ENCODE results near the gene CABCOCO1.

Gene CABCOCO1

GRCh38 chr10:61774031-61774430 lies 111.3 kb downstream of the CABCOCO1 start:
- H2AFZ ChIP-seq (ENCODE audit: low read depth, low read length): no peak overlapping the region
- H3K4me1 ChIP-seq (ENCODE audit: low read length): no peaks in the 10 kb centered on the region
- H3K9me3 ChIP-seq (ENCODE audit: insufficient read depth, low read length): no peaks in the 10 kb centered on the region
- no peaks in the 10 kb centered on the region for H3K36me3 ChIP-seq (replicated peaks; ENCODE audit: low read depth, low read length)
- no peak overlapping the region for H3K9ac ChIP-seq (ENCODE audit: low read length)
- no peak overlapping the region for H3K27ac ChIP-seq (ENCODE audit: low read length)
- no peak for TF ChIP-seq EZH2phosphoT487 (IDR thresholded peaks at IDR 0.05; ENCODE audit: low read depth)
- TF ChIP-seq, protein P1, sequence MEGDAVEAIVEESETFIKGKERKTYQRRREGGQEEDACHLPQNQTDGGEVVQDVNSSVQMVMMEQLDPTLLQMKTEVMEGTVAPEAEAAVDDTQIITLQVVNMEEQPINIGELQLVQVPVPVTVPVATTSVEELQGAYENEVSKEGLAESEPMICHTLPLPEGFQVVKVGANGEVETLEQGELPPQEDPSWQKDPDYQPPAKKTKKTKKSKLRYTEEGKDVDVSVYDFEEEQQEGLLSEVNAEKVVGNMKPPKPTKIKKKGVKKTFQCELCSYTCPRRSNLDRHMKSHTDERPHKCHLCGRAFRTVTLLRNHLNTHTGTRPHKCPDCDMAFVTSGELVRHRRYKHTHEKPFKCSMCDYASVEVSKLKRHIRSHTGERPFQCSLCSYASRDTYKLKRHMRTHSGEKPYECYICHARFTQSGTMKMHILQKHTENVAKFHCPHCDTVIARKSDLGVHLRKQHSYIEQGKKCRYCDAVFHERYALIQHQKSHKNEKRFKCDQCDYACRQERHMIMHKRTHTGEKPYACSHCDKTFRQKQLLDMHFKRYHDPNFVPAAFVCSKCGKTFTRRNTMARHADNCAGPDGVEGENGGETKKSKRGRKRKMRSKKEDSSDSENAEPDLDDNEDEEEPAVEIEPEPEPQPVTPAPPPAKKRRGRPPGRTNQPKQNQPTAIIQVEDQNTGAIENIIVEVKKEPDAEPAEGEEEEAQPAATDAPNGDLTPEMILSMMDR (IDR thresholded peaks at IDR 0.05; ENCODE audit: low read depth, low read length): no peak
- H3K27me3 ChIP-seq (ENCODE audit: low read depth, low read length): no peaks in the 10 kb centered on the region
- H3K4me3 ChIP-seq (ENCODE audit: low read length): no peak overlapping the region
- no peaks in the 10 kb centered on the region for H3K79me2 ChIP-seq (ENCODE audit: low read length)
- H4K20me1 ChIP-seq (ENCODE audit: insufficient read depth, low read length): no peaks in the 10 kb centered on the region
- no peak overlapping the region for H3K4me2 ChIP-seq (ENCODE audit: low read length)

DNA sequence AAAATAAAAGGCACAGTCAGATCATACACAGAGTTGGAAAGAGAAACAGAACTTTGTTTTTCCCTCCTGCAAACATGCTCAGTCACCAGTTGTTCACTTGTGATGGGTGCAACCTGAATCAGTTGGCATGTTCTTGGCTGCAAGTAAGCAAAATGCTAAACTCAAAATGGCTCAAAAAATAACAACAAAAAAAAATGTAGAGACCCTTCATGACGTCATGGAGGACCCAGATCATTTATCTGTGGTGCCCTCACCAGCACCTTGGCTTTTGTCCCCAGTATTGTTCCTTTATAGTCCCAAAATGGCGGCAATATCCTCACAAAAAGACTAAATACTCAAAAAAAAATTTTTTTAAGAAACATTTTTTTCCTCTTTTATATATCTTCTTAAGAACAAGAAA lies 112.4 kb downstream of the CABCOCO1 start:
- H3K27ac ChIP-seq (ENCODE audit: low read length): no peak overlapping the region
- TF ChIP-seq, protein P1 (IDR thresholded peaks at IDR 0.05; ENCODE audit: low read depth, low read length): no peak
- no peak for TF ChIP-seq EZH2phosphoT487 (IDR thresholded peaks at IDR 0.05; ENCODE audit: low read depth)
- no peak overlapping the region for H2AFZ ChIP-seq (ENCODE audit: low read depth, low read length)

DNA sequence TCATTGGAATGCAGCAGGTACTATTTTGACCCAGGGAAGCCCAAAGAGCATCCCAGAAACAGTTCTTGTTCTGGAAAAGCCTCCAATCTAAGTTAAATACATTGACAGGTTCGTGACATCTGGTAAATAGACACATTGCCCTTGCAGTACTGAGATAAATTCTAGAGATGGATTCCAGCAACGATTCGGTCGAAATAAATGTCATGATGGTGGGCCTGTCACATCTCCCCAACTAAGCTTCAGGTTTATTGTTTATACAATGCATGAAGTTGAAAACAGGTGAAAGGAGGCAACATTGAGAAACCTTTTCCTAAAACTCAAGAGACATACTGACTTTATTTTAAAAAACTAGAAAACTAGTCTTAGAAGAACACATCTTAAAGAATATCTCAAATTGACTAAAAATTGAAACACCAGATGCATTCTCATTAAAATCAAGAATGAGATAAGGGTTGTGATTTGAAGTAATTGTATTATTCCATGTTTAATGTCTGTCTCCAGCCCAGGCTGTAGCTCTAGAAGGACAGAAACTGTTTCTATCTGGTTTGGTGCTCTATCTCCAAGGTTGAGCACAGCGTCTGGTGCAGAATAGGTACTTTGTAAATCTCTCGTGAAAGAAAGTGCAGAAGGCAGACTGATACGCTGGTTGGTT lies 114.0 kb downstream of the CABCOCO1 start:
- H3K27me3 ChIP-seq (ENCODE audit: low read depth, low read length): no peaks in the 10 kb centered on the region
- no peaks in the 10 kb centered on the region for H3K79me2 ChIP-seq (ENCODE audit: low read length)
- TF ChIP-seq, protein P1 (IDR thresholded peaks at IDR 0.05; ENCODE audit: low read depth, low read length): no peak
- no peak for TF ChIP-seq EZH2phosphoT487 (IDR thresholded peaks at IDR 0.05; ENCODE audit: low read depth)
- no peak overlapping the region for H3K4me3 ChIP-seq (ENCODE audit: low read length)
- no peak overlapping the region for H2AFZ ChIP-seq (ENCODE audit: low read depth, low read length)
- H4K20me1 ChIP-seq (ENCODE audit: insufficient read depth, low read length): no peaks in the 10 kb centered on the region
- H3K4me2 ChIP-seq (ENCODE audit: low read length): no peak overlapping the region
- no peak overlapping the region for H3K27ac ChIP-seq (ENCODE audit: low read length)
- no peaks in the 10 kb centered on the region for H3K9me3 ChIP-seq (ENCODE audit: insufficient read depth, low read length)
- no peaks in the 10 kb centered on the region for H3K4me1 ChIP-seq (ENCODE audit: low read length)
- H3K36me3 ChIP-seq (replicated peaks; ENCODE audit: low read depth, low read length): no peaks in the 10 kb centered on the region
- H3K9ac ChIP-seq (ENCODE audit: low read length): no peak overlapping the region

More for the DNA sequence above, 112.4 kb downstream of the CABCOCO1 start:
- no peak overlapping the region for H3K4me2 ChIP-seq (ENCODE audit: low read length)
- no peaks in the 10 kb centered on the region for H3K4me1 ChIP-seq (ENCODE audit: low read length)
- H3K27me3 ChIP-seq (ENCODE audit: low read depth, low read length): no peaks in the 10 kb centered on the region
- H3K79me2 ChIP-seq (ENCODE audit: low read length): no peaks in the 10 kb centered on the region
- H3K9ac ChIP-seq (ENCODE audit: low read length): no peak overlapping the region
- H3K36me3 ChIP-seq (replicated peaks; ENCODE audit: low read depth, low read length): no peaks in the 10 kb centered on the region
- H3K4me3 ChIP-seq (ENCODE audit: low read length): no peak overlapping the region
- H3K9me3 ChIP-seq (ENCODE audit: insufficient read depth, low read length): no peaks in the 10 kb centered on the region
- no peaks in the 10 kb centered on the region for H4K20me1 ChIP-seq (ENCODE audit: insufficient read depth, low read length)

- Histone ChIP-seq H3K4me2 (ENCODE audit: low read length) (no peak overlapping the region), H3K4me3 (ENCODE audit: low read length) (no peak overlapping the region), H3K9ac (ENCODE audit: low read length) (no peak overlapping the region), H3K27ac (ENCODE audit: low read length) (no peak overlapping the region), H3K4me1 (ENCODE audit: low read length) (no peaks in the 10 kb centered on the region), H3K27me3 (ENCODE audit: low read depth, low read length) (no peaks in the 10 kb centered on the region), H3K79me2 (ENCODE audit: low read length) (no peaks in the 10 kb centered on the region), H4K20me1 (ENCODE audit: insufficient read depth, low read length) (no peaks in the 10 kb centered on the region), H2AFZ (ENCODE audit: low read depth, low read length) (no peak overlapping the region), H3K9me3 (ENCODE audit: insufficient read depth, low read length) (no peaks in the 10 kb centered on the region), H3K36me3 (replicated peaks; ENCODE audit: low read depth, low read length) (no peaks in the 10 kb centered on the region)
- no peak for TF ChIP-seq EZH2phosphoT487 (IDR thresholded peaks at IDR 0.05; ENCODE audit: low read depth)
- TF ChIP-seq, protein P1 (IDR thresholded peaks at IDR 0.05; ENCODE audit: low read depth, low read length): no peak
Measured at GRCh38 chr10:61778137-61778536, 115.4 kb downstream of the CABCOCO1 start.
